DND-41 (cell line): ENCODE results near the gene TMA16.

ENCODE experiments used
- EZH2 ChIP-seq: IDR thresholded peaks from 3 replicates; pipeline ENCODE4 v1.6.1; 2012; ENCODE audit warnings: borderline replicate concordance, low read depth, mild to moderate bottlenecking, moderate library complexity, low read length, inconsistent platforms; ENCODE audit not compliant: severe bottlenecking
- TF ChIP-seq, protein P1 (sequence below): IDR thresholded peaks from 2 replicates; pipeline ENCODE4 v1.5.1; 2012; ENCODE audit warnings: borderline replicate concordance, low read length, moderate library complexity, mild to moderate bottlenecking; ENCODE audit not compliant: poor library complexity, severe bottlenecking; ENCODE audit errors: extremely low read depth

DNA sequence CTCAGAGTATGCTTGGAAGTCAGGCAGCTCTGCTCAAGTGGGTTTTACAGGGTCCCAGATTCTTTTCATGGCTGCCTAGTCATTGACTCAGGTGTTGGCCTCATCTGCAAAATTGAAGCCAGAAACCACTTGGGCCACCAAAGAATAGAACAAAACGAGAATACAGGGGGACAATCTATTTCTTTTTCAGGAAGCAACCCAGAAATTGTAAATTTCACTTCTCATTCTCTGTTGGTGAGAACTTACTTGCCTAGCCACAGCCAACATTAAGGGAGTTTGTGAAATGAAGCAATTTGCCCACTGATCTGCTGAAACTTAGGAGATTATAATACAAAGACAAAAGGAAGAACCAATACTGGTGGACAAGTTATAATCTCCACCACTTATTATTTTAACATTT is 12.3 kb upstream of the TMA16 start:
- TF ChIP-seq EZH2 = no peak
- TF ChIP-seq, protein P1, sequence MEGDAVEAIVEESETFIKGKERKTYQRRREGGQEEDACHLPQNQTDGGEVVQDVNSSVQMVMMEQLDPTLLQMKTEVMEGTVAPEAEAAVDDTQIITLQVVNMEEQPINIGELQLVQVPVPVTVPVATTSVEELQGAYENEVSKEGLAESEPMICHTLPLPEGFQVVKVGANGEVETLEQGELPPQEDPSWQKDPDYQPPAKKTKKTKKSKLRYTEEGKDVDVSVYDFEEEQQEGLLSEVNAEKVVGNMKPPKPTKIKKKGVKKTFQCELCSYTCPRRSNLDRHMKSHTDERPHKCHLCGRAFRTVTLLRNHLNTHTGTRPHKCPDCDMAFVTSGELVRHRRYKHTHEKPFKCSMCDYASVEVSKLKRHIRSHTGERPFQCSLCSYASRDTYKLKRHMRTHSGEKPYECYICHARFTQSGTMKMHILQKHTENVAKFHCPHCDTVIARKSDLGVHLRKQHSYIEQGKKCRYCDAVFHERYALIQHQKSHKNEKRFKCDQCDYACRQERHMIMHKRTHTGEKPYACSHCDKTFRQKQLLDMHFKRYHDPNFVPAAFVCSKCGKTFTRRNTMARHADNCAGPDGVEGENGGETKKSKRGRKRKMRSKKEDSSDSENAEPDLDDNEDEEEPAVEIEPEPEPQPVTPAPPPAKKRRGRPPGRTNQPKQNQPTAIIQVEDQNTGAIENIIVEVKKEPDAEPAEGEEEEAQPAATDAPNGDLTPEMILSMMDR = no peak
